Measurements from ENCODE around the gene RSF1. TPM values are rescaled to one million over a fixed set of nuclear protein-coding genes. Genes with fewer than 3 reads are reported as not detected.

RSF1 gene
- total RNA-seq, 4 donors from 2014 or later = 70.3 to 96.3 (median 73.1) TPM

DNA sequence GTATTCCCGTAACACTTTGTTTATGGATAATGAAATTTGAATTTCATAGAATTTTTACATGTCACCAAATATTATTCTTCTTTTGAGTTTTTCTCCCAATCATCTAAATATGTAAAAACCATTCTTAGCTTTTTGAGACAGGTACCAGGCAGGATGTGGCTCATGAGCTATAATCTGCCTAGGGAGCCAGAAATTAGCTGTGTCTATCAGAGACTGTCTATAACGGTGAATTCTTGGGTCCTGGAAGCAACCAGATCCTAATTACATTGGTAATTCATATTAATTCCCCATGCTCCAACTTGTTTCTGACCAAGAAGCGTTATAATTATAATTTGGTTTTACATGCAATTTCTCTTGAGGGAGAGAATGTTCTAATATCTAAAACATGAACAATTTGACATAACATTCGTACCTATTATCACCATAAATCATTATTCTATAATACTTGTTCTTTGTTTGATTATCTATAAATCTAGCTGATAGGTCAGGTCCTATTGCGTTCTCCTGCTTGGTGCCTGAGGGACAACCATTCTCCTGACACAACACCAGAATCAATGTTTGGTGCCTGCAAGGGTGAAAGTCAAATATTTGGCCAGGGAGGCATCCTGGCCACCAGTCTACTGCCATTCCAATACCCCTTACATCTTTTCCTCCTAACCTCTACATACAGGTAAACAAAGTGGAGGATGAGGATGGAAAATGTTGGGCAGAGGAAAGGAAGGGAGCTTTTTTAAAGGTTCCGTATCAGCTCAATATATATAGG lies 69.9 kb downstream of the RSF1 start:
- Histone ChIP-seq H3K4me3 (no peak overlapping the region), H3K4me1 (peaks cover 25 to 38% (median 35%) of the 10 kb centered on the region in 4 donors), H3K27me3 (no peaks in the 10 kb centered on the region), H3K36me3 (peaks cover 0 to 19% (median 10%) of the 10 kb centered on the region in 4 donors), H3K9me3 (no peaks in the 10 kb centered on the region), H3K27ac (replicated peaks in 1 of 4) (no peak overlapping the region)
- DNase-seq (ENCODE audit: extremely low spot score) = no peak
- 97% methylated on average over 6 of the region's 6 CpGs for WGBS
- intact Hi-C loops (cut with DNase I) = no loop called here
- no peak for TF ChIP-seq POLR2AphosphoS5 (IDR thresholded peaks at IDR 0.05)
- TF ChIP-seq, protein P1, sequence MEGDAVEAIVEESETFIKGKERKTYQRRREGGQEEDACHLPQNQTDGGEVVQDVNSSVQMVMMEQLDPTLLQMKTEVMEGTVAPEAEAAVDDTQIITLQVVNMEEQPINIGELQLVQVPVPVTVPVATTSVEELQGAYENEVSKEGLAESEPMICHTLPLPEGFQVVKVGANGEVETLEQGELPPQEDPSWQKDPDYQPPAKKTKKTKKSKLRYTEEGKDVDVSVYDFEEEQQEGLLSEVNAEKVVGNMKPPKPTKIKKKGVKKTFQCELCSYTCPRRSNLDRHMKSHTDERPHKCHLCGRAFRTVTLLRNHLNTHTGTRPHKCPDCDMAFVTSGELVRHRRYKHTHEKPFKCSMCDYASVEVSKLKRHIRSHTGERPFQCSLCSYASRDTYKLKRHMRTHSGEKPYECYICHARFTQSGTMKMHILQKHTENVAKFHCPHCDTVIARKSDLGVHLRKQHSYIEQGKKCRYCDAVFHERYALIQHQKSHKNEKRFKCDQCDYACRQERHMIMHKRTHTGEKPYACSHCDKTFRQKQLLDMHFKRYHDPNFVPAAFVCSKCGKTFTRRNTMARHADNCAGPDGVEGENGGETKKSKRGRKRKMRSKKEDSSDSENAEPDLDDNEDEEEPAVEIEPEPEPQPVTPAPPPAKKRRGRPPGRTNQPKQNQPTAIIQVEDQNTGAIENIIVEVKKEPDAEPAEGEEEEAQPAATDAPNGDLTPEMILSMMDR (IDR thresholded peaks at IDR 0.05) = no peak
- no peak for TF ChIP-seq EP300 (IDR thresholded peaks at IDR 0.05)
- no peak for TF ChIP-seq POLR2A (IDR thresholded peaks at IDR 0.05; ENCODE audit: low read depth)

DNA sequence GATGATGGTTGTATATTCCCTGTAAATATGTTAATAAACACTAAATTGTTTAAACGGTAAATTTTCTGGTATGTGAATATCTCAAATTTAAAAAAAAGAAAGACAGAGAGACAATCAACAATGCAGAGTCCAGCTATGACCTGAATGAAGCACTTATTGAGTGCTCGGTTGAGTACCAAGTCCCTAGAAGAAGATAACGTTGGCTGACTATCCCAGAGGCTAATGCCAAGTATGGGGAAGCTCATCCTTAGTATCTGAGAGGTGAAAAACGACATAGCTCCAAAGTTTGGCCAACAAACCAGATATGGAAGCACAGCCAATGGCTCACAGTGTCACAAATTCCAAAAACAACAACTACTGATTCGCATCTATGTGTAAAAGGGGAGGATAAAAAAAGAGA lies 71.3 kb downstream of the RSF1 start:
- Histone ChIP-seq H3K36me3 (peaks cover 0 to 6% (median under 1%) of the 10 kb centered on the region in 4 donors), H3K4me3 (no peak overlapping the region), H3K27ac (replicated peaks in 1 of 4) (no peak overlapping the region), H3K9me3 (no peaks in the 10 kb centered on the region), H3K4me1 (peaks cover 25 to 38% (median 35%) of the 10 kb centered on the region in 4 donors), H3K27me3 (no peaks in the 10 kb centered on the region)
- intact Hi-C loops (cut with DNase I) = no loop called here
- no peak for DNase-seq (ENCODE audit: extremely low spot score)
- 82% methylated on average over 5 of the region's 5 CpGs for WGBS
- TF ChIP-seq POLR2A (IDR thresholded peaks at IDR 0.05; ENCODE audit: low read depth) (no peak), EP300 (IDR thresholded peaks at IDR 0.05) (no peak), POLR2AphosphoS5 (IDR thresholded peaks at IDR 0.05) (no peak)
- TF ChIP-seq, protein P1 (IDR thresholded peaks at IDR 0.05) = no peak

DNA sequence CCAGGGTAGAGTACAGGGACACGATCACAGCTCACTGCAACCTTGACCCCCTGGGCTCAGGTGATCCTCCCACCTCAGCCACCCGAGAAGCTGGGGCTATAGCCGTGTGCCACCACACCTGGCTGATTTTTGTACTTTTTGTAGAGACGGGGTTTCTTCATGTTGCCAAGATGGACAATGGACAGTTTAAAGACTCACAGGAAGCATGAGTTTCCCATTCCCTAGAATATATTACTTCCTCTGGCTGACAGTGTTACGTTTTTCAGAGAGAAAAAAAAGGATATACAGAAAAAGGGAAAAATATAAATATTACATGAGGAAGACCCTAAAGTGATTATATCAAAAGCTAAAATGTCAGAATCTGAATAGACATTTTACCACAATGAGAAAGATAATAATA lies 72.3 kb downstream of the RSF1 start:
- Histone ChIP-seq H3K27me3 (no peaks in the 10 kb centered on the region), H3K9me3 (no peaks in the 10 kb centered on the region), H3K4me3 (no peak overlapping the region), H3K27ac (replicated peaks in 1 of 4) (no peak overlapping the region), H3K4me1 (peaks cover 25 to 38% (median 35%) of the 10 kb centered on the region in 4 donors), H3K36me3 (no peaks in the 10 kb centered on the region)
- 86% methylated on average over 3 of the region's 5 CpGs for WGBS
- no peak for DNase-seq (ENCODE audit: extremely low spot score)
- TF ChIP-seq, protein P1 (IDR thresholded peaks at IDR 0.05) = no peak
- TF ChIP-seq POLR2A (IDR thresholded peaks at IDR 0.05; ENCODE audit: low read depth) = no peak
- TF ChIP-seq POLR2AphosphoS5 (IDR thresholded peaks at IDR 0.05) = no peak
- no peak for TF ChIP-seq EP300 (IDR thresholded peaks at IDR 0.05)
- intact Hi-C loops (cut with DNase I) = no loop called here

DNA sequence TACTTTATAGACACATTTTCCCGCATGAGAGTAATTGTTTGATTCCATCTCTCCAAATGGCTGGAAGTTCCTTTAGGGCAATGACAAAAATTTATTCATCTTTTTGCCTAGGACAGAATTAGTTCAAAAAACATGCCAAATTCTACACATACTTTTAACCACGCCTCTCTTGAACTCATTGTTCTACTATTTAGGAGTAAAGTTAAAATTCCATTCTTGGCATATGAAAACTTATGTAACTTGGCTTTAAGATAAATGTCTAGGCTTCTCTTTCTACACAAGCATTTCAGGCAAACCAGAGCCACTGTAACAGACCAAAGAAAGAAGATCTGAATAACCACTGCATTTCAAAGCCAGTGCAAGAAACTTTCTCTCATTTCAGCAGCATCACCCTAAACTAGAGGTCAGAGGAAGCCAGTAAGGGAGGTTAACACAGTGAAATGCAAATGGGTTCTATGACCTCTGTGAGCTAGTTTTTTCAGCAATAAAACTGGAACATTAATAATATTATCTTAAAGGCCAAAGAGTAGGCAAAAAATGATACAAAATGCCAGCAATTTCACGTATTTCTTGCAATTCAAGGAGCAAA lies 73.0 kb downstream of the RSF1 start:
- TF ChIP-seq POLR2AphosphoS5 (IDR thresholded peaks at IDR 0.05) (no peak), EP300 (IDR thresholded peaks at IDR 0.05) (no peak), POLR2A (IDR thresholded peaks at IDR 0.05; ENCODE audit: low read depth) (no peak)
- TF ChIP-seq, protein P1 (IDR thresholded peaks at IDR 0.05) = no peak
- intact Hi-C loops (cut with DNase I) = no loop called here
- H3K9me3 ChIP-seq = no peaks in the 10 kb centered on the region
- H3K36me3 ChIP-seq = no peaks in the 10 kb centered on the region
- no peaks in the 10 kb centered on the region for H3K27me3 ChIP-seq
- DNase-seq (ENCODE audit: extremely low spot score) = no peak
- H3K27ac ChIP-seq (replicated peaks in 1 of 4) = no peak overlapping the region
- peaks cover 20 to 32% (median 27%) of the 10 kb centered on the region in 4 donors for H3K4me1 ChIP-seq
- WGBS = 78% methylated on average over 3 of the region's 3 CpGs
- no peak overlapping the region for H3K4me3 ChIP-seq

Data from esophagus muscularis mucosa (tissue), 4 donors.